Activated CD4-positive, alpha-beta T cell treated with anti-CD3 and anti-CD28 coated beads, Interleukin-2, amount 50 U/mL, for 24 hours (primary cell): ENCODE results near the gene NCOA3.

Experiments used
- DNase-seq, 2 donors: peaks; one replicate each; pipeline ENCODE4 v3.0.0-alpha.2; 2020; ENCODE audit warnings: low read depth in 1 of 2, low spot score in 1 of 2

Gene NCOA3

DNA sequence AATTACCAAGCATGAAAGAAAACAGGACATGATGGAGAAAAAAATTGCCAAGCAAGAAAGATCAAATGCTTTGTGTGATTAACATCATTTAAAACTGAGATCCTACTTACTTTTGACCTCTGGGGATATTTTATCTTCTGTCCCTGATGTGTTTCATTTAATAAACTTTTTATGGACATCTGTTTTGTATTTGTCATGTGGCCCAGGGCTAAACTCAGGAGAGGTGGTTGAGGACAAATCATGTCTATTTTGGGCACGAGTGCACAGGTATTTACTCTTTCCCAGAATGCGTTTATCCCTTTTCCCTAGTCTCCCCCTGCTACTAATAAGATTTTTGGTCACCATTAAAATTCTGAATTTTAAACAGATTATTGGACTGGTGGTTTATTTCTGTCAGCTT, 128.2 kb downstream of the NCOA3 start:
- no peak for DNase-seq

DNA sequence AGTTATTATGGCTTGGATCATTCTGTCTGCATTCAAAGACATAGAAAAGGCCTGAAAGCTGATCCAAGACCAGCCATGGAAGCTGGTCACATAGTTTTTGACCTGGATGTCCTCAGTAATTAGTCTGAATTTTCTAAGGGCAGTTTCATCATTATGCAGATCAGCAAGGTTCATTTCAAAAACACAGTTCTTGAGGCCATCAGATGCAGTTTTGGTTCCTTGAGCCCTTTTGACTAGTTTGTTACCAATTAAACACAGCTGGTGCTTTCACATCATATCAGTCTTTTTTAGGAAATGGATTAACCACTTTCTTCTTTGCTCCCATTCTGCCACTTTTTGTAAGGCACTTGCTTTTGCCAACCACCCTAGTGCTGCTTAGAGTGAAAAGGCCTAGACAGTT, 129.4 kb downstream of the NCOA3 start:
- DNase-seq = no peak

DNA sequence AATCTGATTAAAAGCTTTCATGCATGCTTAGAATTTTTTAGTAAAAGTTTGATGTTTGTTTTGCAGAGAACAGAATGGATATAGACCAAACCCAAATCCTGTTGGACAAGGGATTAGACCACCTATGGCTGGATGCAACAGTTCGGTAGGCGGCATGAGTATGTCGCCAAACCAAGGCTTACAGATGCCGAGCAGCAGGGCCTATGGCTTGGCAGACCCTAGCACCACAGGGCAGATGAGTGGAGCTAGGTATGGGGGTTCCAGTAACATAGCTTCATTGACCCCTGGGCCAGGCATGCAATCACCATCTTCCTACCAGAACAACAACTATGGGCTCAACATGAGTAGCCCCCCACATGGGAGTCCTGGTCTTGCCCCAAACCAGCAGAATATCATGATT, 133.6 kb downstream of the NCOA3 start:
- DNase-seq = no peak

DNA sequence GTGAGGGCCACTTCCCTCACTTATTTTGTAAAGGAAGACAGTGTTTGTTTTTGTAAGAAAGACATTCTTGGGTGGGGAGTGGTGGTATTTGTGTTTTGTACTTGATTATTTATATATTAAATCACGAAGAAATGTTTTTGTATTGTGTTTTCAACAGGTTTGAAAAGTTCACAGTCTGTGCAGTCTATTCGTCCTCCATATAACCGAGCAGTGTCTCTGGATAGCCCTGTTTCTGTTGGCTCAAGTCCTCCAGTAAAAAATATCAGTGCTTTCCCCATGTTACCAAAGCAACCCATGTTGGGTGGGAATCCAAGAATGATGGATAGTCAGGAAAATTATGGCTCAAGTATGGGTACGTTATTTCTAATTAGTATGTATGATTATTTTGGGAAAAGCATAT, 137.2 kb downstream of the NCOA3 start:
- DNase-seq = no peak

DNA sequence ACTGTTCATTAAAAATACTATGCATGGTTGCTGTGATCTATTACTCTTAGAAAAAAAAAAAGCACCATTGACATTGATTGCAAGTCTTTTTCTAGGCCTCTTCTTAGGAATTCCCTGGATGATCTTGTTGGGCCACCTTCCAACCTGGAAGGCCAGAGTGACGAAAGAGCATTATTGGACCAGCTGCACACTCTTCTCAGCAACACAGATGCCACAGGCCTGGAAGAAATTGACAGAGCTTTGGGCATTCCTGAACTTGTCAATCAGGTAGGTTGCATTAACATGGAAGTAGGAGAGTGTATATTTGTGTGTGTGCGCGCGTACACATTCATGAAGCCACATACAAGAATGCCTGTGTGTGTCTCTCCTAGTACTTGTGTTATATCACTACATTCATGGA, 140.4 kb downstream of the NCOA3 start:
- no peak for DNase-seq

DNA sequence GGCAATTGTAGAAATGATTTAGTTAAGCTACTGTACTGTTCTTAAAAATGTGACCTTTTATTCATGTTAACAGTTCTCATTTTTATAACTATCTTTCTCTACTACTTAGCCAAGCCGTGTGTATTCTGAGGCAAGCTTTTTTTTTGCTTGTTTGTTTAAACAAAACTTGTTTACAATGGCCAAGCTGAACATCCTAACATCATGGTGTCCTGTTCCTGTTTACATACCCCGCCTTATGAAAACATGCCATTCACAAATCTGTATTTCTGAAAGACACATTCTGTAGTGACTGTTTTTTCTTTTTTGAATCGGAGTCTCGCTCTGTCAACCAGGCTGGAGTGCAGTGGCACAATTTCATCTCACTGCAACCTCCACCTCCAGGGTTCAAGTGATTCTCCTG, 140.9 kb downstream of the NCOA3 start:
- no peak for DNase-seq

DNA sequence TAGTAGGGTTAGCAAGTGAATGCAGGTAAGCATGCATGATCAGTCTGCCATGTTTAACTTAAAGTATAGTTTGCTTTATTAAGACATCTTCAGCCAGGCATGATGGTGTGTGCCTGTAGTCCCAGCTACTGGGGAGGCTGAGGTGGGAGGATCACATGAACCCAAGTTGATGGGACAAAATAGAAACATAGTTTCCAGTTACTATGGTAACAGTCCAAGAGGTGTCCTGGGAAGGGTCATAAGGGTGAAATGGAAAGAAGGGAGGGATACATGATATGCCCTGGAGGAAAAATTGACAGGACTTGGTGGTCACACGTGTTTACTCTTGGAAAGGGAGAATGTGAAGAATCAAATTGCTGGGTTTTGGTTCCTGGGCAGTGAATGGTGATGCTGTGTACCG, 143.9 kb downstream of the NCOA3 start:
- no peak for DNase-seq

DNA sequence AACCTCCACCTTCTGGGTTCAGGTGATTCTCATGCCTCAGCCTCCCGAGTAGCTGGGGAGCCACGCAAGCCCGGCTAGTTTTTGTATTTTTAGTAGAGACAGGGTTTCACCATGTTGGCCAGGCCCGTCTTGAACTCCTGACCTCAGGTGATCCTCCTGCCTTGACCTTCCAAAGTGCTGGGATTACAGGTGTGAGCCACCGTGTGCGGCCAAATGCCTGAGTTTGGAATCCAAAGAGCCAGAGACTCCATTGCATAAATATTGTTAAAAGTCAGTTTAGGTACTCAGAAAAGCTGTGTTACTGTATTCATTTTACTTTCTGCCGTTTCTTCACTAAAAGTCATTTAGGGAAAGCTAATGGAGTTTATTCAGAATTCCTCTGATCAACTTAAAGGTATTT, 146.3 kb downstream of the NCOA3 start:
- DNase-seq = no peak

DNA sequence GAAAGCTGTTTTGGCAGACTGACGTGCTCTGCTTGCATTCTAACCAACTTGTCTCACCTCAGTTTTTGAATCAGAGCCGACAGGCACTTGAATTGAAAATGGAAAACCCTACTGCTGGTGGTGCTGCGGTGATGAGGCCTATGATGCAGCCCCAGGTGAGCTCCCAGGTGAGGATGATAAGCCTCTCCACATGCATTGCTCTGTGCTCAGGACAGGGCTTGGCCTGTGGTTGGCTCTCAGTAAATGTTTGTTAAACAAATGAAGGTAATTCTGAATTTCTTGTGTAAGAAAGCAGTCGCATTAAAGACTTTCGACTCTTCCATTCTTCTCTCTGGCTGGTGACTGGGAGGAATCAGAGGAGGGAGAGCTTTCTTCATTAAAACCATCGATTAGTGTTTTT, 147.3 kb downstream of the NCOA3 start:
- DNase-seq = no peak

DNA sequence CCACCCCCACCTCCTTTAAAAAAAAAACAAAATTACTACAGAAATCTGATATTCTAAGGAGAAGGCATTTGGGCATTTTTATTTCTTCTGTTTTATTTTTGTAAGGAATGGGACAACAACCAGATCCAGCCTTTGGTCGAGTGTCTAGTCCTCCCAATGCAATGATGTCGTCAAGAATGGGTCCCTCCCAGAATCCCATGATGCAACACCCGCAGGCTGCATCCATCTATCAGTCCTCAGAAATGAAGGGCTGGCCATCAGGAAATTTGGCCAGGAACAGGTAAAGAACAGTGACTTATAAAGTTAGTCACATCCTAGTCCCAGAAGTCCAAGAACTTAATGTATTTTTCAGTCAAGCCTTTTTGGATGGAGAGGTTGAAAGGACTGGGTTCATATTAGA, 150.6 kb downstream of the NCOA3 start:
- no peak for DNase-seq

DNA sequence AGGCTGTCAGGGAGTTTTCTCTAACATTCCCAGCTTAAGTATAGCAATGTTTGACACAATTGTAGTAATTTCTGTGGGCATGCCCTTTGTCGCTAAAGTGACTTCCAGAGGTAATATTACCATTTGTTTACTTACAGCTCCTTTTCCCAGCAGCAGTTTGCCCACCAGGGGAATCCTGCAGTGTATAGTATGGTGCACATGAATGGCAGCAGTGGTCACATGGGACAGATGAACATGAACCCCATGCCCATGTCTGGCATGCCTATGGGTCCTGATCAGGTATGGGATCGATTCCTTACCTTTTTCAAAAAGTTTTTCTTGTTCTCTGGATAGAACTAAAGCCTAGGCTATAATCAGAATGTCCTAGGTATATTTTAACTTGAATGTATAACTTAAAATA, 151.1 kb downstream of the NCOA3 start:
- no peak for DNase-seq

DNA sequence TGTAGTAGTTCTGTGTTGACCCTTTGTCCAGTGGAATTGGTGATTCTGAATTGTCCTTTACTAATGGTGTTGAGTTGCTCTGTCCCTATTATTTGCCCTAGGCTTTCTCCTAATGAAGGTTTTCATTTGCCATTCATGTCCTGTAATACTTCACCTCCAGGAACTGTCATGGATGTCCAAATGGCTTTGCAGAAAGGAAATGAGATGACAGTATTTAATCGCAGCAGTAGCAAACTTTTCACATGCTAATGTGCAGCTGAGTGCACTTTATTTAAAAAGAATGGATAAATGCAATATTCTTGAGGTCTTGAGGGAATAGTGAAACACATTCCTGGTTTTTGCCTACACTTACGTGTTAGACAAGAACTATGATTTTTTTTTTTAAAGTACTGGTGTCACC, 152.2 kb downstream of the NCOA3 start:
- DNase-seq = no peak

DNA sequence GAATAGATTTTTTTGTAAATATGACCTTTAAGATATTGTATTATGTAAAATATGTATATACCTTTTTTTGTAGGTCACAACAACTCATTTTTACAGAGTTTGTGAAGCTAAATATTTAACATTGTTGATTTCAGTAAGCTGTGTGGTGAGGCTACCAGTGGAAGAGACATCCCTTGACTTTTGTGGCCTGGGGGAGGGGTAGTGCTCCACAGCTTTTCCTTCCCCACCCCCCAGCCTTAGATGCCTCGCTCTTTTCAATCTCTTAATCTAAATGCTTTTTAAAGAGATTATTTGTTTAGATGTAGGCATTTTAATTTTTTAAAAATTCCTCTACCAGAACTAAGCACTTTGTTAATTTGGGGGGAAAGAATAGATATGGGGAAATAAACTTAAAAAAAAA, 152.7 kb downstream of the NCOA3 start:
- no peak for DNase-seq

DNA sequence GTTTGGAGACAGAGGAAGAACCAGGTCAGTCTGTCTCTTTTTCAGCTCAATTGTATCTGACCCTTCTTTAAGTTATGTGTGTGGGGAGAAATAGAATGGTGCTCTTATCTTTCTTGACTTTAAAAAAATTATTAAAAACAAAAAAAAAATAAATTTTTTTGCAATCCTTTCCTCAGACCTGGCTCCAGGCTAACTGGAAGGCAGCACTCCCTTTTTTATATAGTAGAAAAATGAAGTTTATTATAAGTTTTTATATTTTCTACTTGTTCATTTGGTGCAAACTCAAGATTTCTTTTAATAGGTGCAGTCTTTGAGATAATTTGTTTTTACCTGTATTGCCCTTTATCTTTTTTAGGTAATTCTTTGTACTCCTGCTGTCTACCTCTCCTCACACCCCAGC, 153.9 kb downstream of the NCOA3 start:
- DNase-seq = no peak

DNA sequence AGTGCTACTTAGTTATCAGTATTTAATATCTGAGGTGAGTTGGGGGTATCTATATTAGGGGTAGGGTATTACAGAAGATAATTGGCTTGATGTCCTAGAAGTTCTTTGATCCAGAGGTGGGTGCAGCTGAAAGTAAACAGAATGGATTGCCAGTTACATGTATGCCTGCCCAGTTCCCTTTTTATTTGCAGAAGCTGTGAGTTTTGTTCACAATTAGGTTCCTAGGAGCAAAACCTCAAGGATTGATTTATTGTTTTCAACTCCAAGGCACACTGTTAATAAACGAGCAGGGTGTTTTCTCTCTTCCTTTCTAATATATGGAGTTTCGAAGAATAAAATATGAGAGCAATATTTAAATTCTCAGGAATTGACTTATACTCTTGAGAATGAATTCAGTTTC, 154.6 kb downstream of the NCOA3 start:
- DNase-seq = no peak

DNA sequence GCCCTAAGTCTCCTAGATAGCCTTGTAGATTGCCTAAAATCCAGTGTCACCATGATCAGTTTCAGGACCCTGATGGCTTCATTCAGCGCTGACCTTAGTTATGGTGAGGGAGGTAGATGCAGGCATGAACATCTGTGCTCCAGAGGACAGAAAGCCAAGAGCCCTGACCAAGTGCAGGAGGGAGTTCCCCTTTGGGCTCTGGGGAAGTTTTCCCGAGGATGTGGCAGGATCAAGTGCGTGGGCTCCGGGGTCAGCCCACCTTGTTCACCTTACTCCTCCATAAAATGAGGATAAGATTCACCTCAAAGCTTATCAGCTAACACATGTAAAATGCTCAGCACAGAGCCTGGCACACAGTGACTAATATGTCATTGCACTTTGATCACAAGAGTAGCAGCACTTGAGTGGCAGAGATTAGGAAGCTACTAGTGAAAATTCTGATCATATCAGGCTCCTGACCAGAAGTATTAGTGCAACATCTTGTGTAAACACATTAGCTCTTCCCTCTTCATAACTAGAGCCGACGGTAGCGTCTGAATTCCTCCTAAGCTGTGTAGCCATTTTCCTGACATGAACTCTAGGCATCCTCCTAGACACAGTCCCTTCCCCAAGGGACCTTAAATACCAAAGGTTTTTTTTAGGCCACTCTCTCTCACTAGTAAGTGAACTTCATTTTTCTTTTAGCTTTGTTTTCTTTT, 158.4 kb downstream of the NCOA3 start:
- DNase-seq = no peak

DNA sequence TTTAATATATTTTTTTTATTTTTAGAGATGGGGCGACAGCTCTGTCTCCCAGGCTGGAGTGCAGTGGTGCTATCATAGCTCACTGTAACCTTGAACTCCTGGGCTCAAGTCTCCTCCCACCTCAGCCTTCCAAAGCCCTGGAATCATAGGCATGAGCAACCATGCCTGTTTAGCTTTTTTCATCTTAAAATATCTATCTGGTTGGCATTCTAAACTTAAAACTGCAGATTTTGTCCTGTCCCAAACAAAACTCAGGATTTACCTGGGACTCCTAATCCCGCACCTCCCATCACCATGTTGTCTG, 158.9 kb downstream of the NCOA3 start:
- DNase-seq = no peak

DNA sequence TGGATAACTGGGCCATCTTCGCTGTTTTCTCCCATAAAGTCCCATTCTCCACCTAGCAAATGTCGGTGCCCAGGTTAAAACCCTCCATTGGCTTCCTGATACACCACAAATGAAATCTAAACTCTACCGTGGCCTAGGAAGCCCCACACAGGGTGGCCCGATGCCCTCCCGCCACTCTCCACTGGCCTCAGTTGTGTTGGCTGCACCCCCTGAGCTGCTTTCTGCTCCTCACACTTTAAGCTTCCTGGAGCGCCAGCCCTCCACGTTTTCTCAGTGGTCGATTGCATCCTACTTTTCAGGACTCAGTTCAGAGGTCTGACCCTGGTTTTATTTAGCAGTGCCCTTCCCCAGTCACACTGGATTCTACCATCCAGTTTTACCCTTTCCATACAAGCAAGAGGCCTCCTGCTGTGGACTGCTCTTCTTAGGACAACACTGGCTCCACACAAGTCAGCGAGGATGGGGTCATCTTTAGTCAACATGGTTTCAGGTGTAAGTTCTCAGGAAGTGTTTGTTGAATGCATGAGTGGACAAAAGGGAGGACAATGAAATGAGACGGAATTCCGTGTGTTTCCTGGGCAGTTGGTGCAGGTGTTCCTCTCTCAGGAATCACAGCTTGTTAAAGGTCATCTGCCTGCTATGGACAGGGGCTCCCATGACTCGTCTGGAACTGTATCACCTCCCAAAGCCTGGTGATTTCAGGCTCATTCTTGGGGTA, 159.5 kb downstream of the NCOA3 start:
- no peak for DNase-seq

DNA sequence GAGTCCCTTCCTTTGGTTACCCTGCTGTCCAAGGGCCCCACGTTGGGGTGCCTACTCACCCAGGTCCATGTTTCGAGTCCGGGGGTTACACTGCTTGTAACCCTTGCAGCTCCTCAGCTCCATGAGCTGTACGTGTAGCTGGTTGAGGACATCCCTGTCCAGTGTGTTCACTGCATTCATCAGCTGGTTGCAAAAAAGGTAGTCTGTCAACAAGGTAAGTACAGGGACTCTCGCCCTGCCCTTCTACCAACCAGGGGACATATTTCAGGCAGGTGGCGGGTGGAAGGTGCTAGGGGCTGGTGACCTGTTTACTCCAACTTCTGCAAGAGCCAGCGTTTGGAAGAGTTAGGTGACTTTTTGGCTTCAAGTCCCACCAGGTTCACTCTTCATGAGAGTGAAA, 160.0 kb downstream of the NCOA3 start:
- DNase-seq = no peak

DNA sequence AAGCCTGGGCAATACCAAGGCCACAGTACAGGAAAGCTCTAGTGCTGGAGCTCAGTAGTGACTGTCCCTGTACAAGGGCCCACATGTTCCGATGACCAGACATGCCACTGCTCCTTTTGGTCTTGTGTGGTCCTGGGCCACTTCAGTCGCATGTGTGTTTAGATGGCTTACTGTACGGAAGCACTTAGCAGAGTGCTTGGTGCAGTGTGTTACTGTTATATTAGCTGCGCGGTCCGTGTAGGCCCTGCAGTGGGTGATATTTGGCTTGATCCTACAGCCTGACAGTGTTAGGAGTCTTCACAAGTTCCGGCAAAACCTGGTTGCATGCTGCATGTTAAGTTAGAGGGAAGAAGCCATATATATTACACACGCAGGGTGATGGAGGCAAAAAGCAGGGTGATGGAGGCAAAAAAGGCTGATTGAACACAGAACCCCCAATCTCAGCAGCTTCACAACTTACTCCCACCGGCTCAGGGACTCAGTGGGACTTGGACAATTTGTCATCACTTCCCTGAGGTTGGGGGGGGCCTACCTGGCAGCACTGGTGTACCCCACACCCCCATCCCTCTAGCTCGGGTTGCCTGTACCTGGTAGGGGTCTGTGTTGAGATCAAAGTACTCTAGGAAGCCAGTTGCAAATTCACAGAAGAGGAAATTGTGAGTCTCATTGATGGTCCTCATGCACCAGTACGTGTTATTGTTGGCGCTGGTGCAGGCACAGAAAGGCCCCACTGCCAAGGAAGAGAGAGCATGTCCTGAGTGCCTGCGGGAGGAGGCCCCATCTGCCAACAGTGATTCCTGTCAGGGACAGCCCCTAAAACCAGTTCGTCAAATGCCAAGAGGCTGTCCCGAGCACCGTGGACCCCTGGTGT, 161.0 kb downstream of the NCOA3 start:
- no peak for DNase-seq

DNA sequence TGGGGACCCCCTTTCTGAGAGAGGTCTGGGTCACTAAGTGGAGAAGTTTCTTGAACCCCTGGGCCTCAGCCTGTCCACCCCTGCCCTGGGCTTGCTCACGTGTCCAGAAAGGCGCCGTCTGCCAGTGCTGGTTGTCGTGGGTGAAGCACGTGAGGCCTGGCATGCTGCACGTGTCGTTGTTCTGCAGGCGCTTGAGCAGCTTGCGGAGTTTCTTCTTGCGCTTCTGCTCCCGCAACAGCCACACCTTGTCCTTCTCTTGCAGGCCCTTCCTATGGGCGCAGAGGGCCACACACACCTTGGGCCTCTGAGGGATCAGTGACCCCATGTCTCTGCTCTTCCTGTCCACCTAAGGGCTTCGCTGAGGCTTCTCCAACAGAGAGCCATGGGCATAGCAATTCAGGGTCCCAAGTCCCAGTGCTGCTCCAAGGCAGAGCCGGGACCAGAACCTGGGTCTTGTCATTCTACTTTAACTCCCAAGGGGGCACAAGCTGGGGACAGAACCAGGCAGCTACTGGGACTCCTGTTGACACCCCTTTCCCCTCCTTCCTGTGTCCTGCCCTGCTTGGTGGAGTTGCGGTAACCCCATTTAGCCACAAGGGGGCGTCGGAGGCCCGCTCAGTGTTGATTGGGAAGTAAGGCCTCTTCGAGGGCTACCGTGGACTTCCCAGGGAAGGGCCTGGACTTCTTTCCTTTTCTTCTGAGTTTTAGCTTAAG, 161.8 kb downstream of the NCOA3 start:
- peak; percentile 57 to 69 for DNase-seq

DNA sequence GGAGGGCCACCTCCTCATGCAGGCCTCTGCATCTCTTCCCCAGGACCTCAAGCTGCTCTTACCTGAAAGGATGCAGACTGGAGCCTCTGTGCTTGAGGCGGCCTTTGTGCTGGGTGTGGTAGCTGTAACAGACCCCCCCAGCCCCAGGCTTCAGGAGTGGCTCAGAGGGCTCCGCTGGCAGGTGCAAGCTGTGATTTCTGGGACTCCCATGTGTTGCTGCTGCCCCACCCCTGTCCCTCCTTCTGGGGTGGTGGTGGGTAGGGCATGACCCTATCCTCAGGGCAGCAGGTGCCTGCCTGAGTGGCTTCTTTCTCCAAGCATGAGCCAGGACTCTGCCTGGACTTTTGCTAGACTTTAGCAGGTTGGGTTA, 162.4 kb downstream of the NCOA3 start:
- DNase-seq = no peak
